B cell (primary cell): ENCODE measurements around the gene P2RX6. TPM values are rescaled to one million over a fixed set of nuclear protein-coding genes. Genes with fewer than 3 reads are reported as not detected.

ENCODE experiments used
- ATAC-seq: fragments of 200-7000 bp; cut with Tn5 transposase; one replicate; pipeline ENCODE4 v1.10.0; 2021; ENCODE audit warnings: low read depth, mild to moderate bottlenecking, moderate number of reproducible peaks, moderate library complexity
- CTCF ChIA-PET: fragments of 350-600 bp; sonication (Branson Sonifier 250); formaldehyde crosslinking; loops from one replicate; lab custom pipeline; 2021; ENCODE audit warnings: antibody characterized with exemption, inconsistent platforms; lab: Charles Lee
- POLR2A ChIA-PET: fragments of 350-600 bp; sonication (Branson Sonifier 250); formaldehyde crosslinking; loops from one replicate; lab custom pipeline; 2021; ENCODE audit warnings: antibody characterized with exemption; lab: Charles Lee
- DNase-seq: peaks from one replicate; pipeline ENCODE4 v3.0.0; 2013
- H2AFZ ChIP-seq: 2 replicates; pipeline ENCODE4 v1.6.1; 2012; ENCODE audit warnings: mild to moderate bottlenecking, low read depth, low read length; ENCODE audit not compliant: insufficient read depth, poor library complexity, severe bottlenecking
- H3K27ac ChIP-seq, 2 donors: 1 replicate in 1 of 2; 2 replicates in 1 of 2; pipeline ENCODE4 v1.5.1; 2012 to 2013; ENCODE audit warnings: low read length in 2 of 2, mild to moderate bottlenecking in 2 of 2, moderate library complexity in 1 of 2
- H3K27me3 ChIP-seq, 4 experiments: fragments of 200-600 bp in 1 of 4; sonication (generic) in 1 of 4; replicated peaks in 1 of 4; 1 replicate in 2 of 4; 2 replicates in 2 of 4; pipeline versions ENCODE4 v1.6.1 to v1.7.0; 2013 to 2016; ENCODE audit warnings: low read length in 3 of 4, mild to moderate bottlenecking in 2 of 4, mixed read lengths in 1 of 4, moderate library complexity in 1 of 4; ENCODE audit not compliant: insufficient read depth in 4 of 4, control insufficient read depth in 3 of 4; ENCODE audit errors: control extremely low read depth in 1 of 4
- H3K36me3 ChIP-seq, 2 experiments: replicated peaks in 1 of 2; 1 replicate in 1 of 2; 2 replicates in 1 of 2; pipeline versions ENCODE4 v1.6.1 to v1.7.1; 2013; ENCODE audit warnings: low read length in 1 of 2; ENCODE audit not compliant: insufficient read depth in 2 of 2, control insufficient read depth in 1 of 2; ENCODE audit errors: control extremely low read depth in 1 of 2, extremely low read depth in 1 of 2
- H3K4me1 ChIP-seq, 2 donors: fragments of 200-600 bp in 1 of 2; sonication (generic) in 1 of 2; 1 replicate in 1 of 2; 2 replicates in 1 of 2; pipeline versions ENCODE4 v1.5.1 to v1.6.1; 2013 to 2017; ENCODE audit warnings: low read length in 2 of 2; ENCODE audit not compliant: control insufficient read depth in 2 of 2, insufficient read depth in 2 of 2
- H3K4me2 ChIP-seq: replicated peaks from 2 replicates; pipeline ENCODE3; 2012; ENCODE audit warnings: mild to moderate bottlenecking, low read depth, low read length; ENCODE audit not compliant: poor library complexity, severe bottlenecking
- H3K4me3 ChIP-seq, 5 experiments: fragments of 200-600 bp in 1 of 5; sonication (generic) in 1 of 5; 1 replicate in 3 of 5; 2 replicates in 2 of 5; pipeline versions ENCODE4 v1.5.1 to v1.7.0; 2011 to 2016; ENCODE audit warnings: low read length in 4 of 5, mild to moderate bottlenecking in 4 of 5, low read depth in 2 of 5, control low read depth in 1 of 5, moderate library complexity in 1 of 5; ENCODE audit not compliant: insufficient read depth in 1 of 5; ENCODE audit errors: control extremely low read depth in 1 of 5, extremely low read depth in 1 of 5
- H3K79me2 ChIP-seq: fragments of 200-600 bp; sonication (generic); one replicate; pipeline ENCODE4 v1.6.0; 2016; ENCODE audit warnings: low read length; ENCODE audit not compliant: control insufficient read depth, insufficient read depth
- H3K9ac ChIP-seq: fragments of 200-600 bp; sonication (generic); 2 replicates; pipeline ENCODE4 v1.6.1; 2017; ENCODE audit warnings: mild to moderate bottlenecking, low read length, moderate library complexity
- H3K9me3 ChIP-seq, 3 donors: one replicate each; pipeline versions ENCODE4 v1.6.1 to v1.7.1; 2013; ENCODE audit warnings: low read length in 2 of 3; ENCODE audit not compliant: control insufficient read depth in 2 of 3, insufficient read depth in 1 of 3; ENCODE audit errors: control extremely low read depth in 1 of 3
- H4K20me1 ChIP-seq: 2 replicates; pipeline ENCODE4 v1.6.0; 2012; ENCODE audit warnings: mild to moderate bottlenecking, low read length; ENCODE audit not compliant: insufficient read depth, control insufficient read depth, poor library complexity, severe bottlenecking
- H3K27ac Mint-ChIP-seq: one replicate; pipeline ENCODE4 v1.8.0; 2021; ENCODE audit warnings: mixed read lengths
- H3K27me3 Mint-ChIP-seq: one replicate; pipeline ENCODE4 v1.8.0; 2021; ENCODE audit warnings: mixed read lengths
- H3K4me1 Mint-ChIP-seq: one replicate; pipeline ENCODE4 v1.8.0; 2021; ENCODE audit warnings: mixed read lengths
- H3K4me3 Mint-ChIP-seq: one replicate; pipeline ENCODE4 v1.8.0; 2021; ENCODE audit warnings: mixed read lengths
- H3K9me3 Mint-ChIP-seq: one replicate; pipeline ENCODE4 v1.8.0; 2022; ENCODE audit warnings: mixed read lengths; ENCODE audit not compliant: insufficient read depth
- CTCF ChIP-seq: fragments of 200-600 bp; IDR thresholded peaks from one replicate; pipeline ENCODE4 v1.8.0; 2022; ENCODE audit warnings: antibody characterized with exemption, mild to moderate bottlenecking
- EZH2 ChIP-seq: IDR thresholded peaks from 2 replicates; pipeline ENCODE4 v1.6.1; 2012; ENCODE audit warnings: borderline replicate concordance, low read depth, mild to moderate bottlenecking, moderate library complexity, low read length; ENCODE audit not compliant: insufficient read depth, poor library complexity, severe bottlenecking
- WGBS: methylation state at CpG from one replicate; pipeline ENCODE4 v1.1.5; 2013; ENCODE audit warnings: missing lambda C conversion rate; ENCODE audit not compliant: insufficient coverage; 5-methylcytosine and 5-hydroxymethylcytosine counted together
- intact Hi-C: fragments of 100-400 bp; cut with micrococcal nuclease; formaldehyde crosslinking; loops from one replicate; pipeline ENCODE4 v1.10.0; 2022
- polyA plus RNA-seq: library from polyadenylated mRNA; depleted of rRNA; stranded (reverse); fragments of >200 nt; gene quantifications from 2 replicates; pipeline ENCODE4 v1.2.3, GENCODE V29; 2012
- total RNA-seq, 2 donors: library from RNA; stranded (reverse); fragments of 120-200 nt in 1 of 2; gene quantifications; 1 replicate in 1 of 2; 2 replicates in 1 of 2; pipeline versions ENCODE4 v1.2.3 to v1.2.4, GENCODE V29; 2013 to 2022

P2RX6 gene
- total and polyA plus RNA-seq, 2 donors (not counting 1 experiment from before 2014, with no cell fraction given): 0.49 to 0.79 TPM

GRCh38 chr22:21044931-21045584 is 30.1 kb downstream of the P2RX6 start:
- H3K36me3 ChIP-seq: no peaks in the 10 kb centered on the region
- ATAC-seq (peak; percentile 42), DNase-seq (no peak)
- H3K4me2 ChIP-seq: peak overlapping the region; percentile 79
- 11% methylated on average over 13 of the region's 15 CpGs for WGBS
- TF ChIP-seq CTCF (no peak), EZH2 (no peak)
- H3K9me3 ChIP-seq: no peaks in the 10 kb centered on the region
- H4K20me1 ChIP-seq: no peaks in the 10 kb centered on the region
- intact Hi-C loops: loop anchor here (1.0 to 10.0 kb wide), 3 partner anchors 31 to 60 kb away; partner anchors contain the start of genes LZTR1 and THAP7
- H3K9ac ChIP-seq: peak overlapping the region; percentile 50
- H2AFZ ChIP-seq: peak overlapping the region; percentile 62
- Mint-ChIP-seq H3K4me1 (peaks cover 20% of the 10 kb centered on the region), H3K4me3 (peak overlapping the region; percentile 64), H3K9me3 (no peaks in the 10 kb centered on the region), H3K27me3 (peaks cover 25% of the 10 kb centered on the region), H3K27ac (peak overlapping the region; percentile 70)
- H3K27me3 ChIP-seq: peaks cover 0 to 30% (median 7%) of the 10 kb centered on the region in 4 experiments
- ChIA-PET CTCF (interaction anchor here (0.6 kb wide), 1 partner anchor 12 kb away, joined by 3 read pairs; no protein-coding TSS in a partner anchor), POLR2A (interaction anchor here (0.6 to 0.9 kb wide), 3 partner anchors 42 to 954 kb away, joined by 3 read pairs; no protein-coding TSS in a partner anchor)
- H3K27ac ChIP-seq: no peak overlapping the region
- peaks cover 23 to 24% of the 10 kb centered on the region in 2 donors for H3K4me1 ChIP-seq
- no peaks in the 10 kb centered on the region for H3K79me2 ChIP-seq
- H3K4me3 ChIP-seq: peak overlapping the region in 3 of 5 experiments; percentile 19 to 44 (median 34)
